Stimulated activated CD4-positive, alpha-beta T cell treated with anti-CD3 and anti-CD28 coated beads, TNF-alpha, amount 100 ng/mL, for 24 hours (primary cell): ENCODE measurements around the gene NDUFV2.

Source experiments
- DNase-seq, 3 experiments: peaks; one replicate each; pipeline ENCODE4 v3.0.0-alpha.2; 2020; ENCODE audit warnings: low read depth in 3 of 3

Gene NDUFV2

DNA sequence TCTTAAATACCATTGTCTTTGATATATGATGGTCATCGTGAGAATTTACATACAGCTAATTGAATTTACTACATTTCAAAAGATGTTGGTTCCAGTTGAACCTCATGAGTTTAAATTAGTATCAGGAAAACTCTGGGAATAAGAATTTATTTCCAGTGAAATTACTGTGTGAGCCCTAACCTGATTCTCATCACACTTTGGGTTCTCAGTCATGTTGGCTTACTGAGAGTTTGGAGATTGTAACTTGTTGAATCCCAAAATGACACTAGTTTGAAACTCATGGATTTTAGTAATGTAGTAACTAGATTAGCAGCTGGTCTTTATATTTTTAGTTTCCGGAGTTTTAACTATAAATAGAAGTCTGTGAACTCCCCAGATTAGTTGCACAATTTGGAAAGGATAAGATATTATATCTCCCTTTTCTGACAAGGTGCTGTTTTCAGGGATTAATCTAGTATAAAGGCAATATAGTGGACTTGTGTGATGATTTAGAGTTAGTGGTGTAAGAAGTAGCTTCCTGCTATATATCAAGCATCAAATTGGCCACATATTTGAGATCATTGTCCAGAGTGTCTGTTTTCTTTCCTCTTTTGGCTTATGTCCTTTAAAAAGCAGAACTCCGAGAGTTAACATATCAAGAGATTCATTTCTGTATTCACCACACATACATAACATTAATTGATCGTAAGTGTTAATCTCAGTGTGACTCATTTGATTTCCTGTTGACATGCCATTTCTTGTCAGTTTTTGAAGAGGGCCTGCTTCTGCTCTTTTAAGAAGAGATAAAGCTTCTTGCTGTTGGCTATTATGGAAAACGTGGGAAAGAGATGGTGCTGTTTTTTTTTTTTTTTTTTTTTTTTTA lies 15.7 kb downstream of the NDUFV2 start:
- no peak for DNase-seq

DNA sequence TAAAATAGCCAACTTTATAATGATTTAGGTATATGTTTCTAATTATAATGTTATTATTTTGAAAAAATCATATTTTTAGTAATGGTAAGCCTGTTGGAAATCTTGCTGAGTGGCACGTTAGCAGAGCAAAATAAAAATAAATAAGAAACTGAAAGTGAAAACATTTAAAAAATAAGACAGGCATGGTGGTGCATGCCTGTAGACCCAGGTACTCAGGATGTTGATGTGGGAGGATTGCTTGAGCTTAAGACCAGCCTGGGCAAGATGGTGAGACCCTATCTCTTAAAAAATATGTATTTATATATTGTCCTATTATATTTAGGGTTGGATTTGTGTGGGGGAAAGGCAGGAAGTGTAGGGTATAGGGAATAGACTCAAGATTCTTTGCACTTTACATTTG lies 18.3 kb downstream of the NDUFV2 start:
- no peak for DNase-seq

DNA sequence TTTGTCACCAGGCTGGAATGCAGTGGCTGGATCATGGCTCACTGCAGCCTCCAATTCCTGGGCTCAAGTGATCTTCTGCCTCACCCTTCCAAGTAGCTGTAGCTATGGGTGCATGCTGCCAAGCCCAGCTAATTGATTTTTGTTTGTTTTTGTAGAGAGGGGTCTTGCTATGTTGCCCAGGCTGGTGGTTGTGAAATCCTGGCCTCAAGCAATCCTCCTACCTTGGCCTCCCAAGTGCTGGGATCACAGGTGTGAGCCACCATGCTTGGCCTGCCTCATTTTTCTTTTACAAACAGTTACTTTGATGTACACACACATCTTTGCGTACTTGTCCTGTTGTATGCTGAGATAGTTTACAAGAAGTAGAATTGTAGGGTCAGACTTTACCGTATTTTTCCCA lies 21.0 kb downstream of the NDUFV2 start:
- no peak for DNase-seq

DNA sequence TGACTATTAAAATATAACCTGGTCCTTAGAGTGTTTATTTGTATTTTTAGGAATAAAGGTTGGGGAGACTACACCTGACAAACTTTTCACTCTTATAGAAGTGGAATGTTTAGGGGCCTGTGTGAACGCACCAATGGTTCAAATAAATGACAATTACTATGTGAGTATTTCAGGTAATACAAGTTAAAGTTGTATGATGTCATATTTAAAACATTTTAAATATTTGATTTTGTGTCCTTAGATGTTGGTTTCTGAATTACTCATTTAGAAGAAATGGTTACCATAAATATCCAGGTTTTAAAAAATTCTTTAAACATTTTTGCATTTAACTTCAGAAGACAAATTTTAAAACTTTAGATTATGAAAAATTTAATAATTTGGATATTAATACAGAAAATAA lies 22.3 kb downstream of the NDUFV2 start:
- DNase-seq, result no peak

DNA sequence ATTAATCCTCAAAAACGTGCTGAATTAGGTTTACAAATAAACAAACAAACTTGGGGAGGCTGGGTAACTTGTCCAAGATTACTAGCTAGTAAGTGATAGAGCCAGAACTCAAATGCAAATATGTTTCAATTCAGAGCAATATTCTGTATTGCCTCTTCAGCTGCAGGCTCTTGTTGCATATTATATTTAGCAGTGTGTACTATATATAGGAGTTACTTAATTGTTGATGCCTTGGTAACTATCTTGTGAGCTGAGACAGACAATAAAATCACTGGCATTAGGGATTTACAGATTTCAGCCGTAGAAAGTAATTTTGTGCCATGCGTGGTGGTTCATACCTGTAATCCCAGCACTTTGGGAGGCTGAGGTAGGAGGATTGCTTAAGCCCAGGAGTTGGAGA lies 23.8 kb downstream of the NDUFV2 start:
- no peak for DNase-seq

DNA sequence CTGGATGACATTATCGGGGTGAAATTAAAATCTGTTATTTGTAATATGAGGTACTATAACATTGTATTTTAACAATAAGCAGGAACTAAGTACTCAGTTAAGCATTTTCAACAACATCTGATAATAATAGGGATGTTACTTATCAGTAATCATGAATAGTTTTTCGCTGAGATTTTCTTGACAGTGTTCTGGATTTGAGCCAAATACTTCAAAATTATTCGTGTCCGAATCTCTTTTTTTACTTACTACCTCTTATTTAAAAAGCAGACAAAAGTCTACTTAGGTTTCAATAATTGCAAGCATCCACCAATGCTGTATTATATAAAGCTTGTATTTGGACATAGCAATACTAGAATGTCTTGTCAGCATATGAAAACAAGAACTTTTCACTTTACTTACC lies 27.7 kb downstream of the NDUFV2 start:
- DNase-seq, result no peak

DNA sequence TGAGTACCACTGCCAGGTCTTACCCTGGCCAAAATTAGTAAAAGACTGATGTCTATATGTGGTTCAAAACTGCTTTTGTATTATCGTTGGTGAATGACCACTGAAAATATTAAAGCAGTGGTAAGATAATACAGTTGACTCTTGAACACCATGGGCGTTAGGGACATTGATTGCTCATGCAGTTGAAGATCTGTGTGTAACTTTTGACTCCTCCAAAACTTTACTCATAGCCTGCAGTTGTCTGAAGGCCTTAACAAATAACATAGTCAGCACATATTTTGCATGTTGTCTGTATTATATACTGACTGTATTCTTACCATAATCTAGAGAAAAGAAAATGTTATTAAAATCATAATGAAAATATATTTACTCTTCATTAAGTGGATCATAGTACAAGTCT lies 28.3 kb downstream of the NDUFV2 start:
- DNase-seq, result no peak

DNA sequence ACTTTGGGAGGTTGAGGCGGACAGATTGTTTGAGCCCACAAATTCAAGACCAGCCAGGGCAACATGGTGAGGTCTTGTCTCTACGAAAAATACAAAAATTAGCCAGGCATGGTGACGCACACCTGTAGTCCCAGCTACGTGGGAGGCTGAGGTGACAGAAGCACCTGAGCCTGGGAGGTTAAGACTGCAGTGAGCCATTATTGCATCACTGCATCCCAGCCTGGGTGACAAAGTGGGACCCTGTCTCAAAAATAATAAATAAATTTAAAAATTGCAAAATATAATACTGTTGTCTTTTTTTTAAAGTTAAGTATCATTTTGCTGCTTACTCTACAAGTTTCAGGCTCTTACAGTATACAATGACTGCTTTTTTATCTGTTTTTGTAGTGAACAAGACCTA lies 30.1 kb downstream of the NDUFV2 start:
- DNase-seq, result no peak

DNA sequence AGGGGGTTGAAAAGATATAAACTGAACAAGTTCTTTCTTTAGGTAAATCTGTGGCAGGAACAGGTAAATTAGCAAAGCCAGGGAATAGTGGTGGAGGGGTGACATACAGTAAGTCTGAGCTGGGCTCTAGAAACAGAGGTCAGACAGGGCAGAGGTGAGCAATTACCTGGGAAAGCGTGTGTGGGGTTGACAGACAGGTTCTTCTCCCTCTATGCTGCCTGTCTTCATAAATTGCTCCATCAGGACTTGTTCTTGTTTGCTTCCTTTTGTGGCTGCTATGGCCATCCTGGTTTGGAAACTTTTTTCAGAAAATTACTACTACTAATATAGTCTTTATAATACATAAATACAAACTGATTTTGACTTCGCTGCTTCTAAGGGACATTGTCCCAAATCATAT lies 30.7 kb downstream of the NDUFV2 start:
- no peak for DNase-seq

DNA sequence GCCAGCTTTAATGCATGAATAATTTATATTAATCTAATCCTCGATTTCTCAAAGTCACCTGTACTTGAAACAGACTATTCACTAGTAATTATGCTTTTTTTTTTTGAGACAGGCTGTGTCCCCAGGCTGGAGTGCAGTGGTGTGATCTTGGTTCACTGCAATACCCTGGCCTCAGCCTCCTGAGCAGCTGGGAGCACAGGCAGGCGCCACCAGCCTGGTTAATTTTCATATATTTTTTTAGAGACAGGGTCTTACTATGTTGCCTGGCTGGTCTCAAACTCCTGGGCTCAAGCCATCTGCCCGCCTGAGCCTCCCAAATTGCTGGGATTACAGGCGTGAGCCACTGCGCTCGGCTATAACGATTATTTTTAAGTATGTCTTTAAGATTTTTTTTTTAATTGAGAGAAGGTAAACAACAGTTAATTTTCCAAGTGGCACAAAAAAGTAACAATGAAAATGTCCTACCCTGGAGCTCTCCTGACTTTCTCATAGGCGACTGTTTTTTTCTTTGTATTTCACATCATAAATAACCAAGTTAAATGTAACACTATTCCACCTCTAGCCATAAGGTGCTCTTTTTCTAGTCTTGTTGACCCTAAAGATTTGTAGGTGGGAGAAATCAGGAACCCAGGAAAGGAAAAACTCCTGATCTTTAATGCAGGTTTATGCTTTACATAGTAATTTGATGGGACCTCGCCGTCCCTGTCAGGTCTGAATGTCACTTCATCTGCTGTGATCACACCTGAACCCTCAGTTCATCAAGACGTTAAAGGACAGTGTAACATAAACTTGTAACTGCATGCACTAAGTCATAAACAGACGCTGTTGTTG lies 32.8 kb downstream of the NDUFV2 start:
- no peak for DNase-seq

DNA sequence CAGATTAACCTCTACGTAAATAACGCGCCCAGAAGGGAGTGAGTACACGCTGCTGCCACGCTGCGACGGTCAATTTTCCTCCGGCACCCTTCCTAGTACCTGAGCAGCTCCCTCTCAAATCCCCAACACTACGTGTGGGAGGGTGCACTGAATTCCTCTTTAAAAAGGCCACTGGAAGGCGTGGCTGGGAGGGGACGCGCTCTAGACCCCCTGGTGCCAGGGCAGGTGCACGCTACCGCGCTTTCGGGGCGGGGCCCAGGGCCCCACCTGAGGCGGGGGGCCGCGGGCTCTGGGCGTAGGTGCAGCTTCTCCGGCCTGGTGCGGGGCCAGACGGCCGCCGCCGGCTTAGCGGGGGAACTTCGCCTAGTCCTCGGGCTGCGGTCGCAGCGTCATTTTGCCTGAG lies 33.4 kb downstream of the NDUFV2 start:
- DNase-seq, result peak in 1 of 3 experiments; percentile 28

DNA sequence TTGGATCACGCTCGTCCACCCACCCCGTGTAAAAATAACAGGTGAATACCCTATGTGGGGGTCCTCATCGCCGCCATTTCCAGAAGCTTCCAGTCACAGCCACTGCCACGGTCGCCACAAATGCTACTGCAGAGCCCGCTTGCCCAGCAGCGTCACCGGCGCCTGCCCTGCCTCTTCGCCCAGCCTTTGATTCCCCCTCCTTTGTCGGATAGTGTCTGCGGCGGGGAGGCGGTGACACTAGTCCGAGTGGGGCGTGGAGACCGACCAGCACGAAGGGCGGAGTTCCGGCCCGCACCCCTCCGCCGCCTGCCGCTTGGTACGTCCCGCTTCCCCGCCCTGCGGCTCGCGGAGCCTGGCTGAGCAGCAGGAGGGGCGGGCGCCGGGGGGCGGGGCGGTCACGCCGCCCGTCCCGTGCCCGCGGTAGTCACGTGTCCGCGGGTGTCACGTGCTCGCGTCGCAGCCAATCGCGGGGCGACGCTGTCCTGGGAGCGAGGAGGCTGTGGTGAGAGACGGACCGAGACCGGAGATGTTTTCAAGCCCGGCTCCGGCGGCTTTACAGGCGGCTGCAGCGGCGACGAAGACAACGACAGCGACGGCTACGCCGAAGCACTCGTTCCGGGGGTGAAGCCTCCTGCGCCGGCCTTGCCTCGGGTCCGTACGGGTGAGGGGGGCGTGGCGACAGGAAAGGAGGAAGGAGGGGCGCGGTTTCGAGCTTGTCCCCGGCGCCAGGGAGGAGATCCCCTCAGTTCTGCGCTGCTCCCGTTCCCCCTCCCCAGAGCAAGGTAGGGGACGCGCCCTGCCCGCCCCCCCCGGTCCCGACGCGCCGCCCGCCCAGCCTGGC lies 34.0 kb downstream of the NDUFV2 start, which contains the start of gene ANKRD12:
Gene ANKRD12, plus strand, starts transcription at position 467 of the 841 bp plus-strand sequence. CDS start 45,652 bp downstream, outside the sequence.
- peak; percentile 92 to 97 (median 94) for DNase-seq

DNA sequence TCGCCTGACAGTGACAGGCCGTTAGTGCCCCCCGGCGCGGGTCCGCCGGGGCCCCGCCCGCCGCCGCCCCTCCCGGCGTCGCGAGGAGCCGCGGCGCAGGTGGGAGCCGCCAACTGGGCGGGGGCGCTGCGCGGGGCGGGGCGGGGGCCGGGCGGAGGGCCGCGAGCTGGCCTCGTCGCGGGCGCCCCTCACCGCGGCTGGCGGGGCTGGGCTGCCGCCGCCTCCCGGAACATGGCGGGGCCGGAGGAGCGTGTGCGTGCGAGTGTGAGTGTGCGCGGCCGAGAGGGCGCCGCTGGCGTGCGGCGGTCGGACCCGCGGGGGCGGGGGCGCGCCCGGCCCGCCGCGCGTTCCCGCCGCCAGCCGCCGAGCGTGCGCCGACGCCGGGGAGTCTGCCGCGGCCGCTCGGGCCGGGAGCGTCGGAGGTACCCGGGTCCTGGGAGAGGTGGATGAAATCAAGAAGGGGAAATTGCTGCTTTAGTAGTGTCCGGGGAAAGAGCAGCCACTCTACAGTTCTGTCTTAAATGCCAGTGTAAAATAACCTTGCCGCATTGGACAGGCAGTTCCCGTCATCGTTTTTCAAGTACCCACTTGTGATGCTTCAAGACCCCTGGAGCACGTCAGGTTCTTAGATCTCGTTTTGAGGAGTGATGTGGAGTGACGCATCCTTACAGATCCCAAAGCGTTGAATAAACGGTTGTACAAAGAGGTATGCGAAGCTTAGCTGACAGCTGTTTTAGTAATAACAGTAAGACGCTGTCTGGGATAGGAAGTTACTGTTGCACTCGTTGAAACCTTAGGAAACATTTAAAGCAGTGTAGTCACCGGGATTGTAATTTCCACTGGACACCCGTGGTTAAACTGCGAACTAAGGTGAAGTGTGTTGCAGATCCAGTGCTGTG lies 34.9 kb downstream of the NDUFV2 start:
- peak in 2 of 3 experiments; percentile 49 to 63 for DNase-seq

DNA sequence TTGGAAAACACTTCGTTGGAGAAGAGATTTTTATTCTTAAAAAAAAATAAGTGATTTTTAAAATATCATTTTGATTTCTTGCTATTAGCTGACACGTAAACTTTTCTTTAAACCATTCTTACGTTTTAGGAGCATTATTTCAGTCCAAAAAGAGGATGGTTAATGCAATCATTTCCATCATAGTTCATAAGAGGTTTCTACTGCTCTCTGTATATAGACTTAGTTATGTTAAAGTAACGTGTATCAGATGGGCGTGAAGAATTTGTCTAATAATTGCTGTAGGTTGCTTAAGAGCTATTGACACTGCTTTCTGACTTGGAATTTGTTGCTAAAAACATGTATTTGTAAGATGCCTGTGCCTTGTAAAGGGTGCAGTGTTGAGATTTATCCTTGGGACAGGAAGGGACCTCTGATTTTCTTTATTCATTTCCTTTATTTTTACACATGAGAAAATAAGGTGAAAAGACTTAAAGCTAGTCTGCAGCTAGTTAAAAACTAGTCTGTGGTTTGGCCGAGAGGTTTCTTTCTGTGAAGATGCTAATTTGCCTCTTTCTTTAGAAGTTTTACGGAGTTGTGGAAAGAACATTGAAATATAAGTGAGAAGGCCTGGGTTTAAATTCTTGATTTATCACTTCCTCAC lies 37.0 kb downstream of the NDUFV2 start:
- no peak for DNase-seq

DNA sequence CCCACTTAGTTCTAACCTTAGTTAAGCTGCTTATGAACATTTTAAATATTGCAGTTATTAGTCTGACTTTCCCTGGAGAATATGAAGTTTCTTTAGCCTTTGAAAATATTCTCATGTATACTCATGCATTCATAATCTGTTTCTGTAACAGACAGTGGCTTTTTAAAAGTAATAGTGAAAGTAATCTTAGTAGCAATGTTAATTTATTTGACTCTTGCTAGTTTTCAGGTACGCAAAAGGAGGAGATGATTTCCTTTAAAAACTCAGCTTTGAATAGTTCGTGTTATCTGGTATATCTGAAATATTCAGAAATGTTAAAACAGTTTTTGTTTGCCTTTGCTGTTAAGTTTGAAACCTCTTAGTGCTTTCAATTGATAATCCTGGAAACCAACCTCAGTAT lies 37.9 kb downstream of the NDUFV2 start:
- no peak for DNase-seq

DNA sequence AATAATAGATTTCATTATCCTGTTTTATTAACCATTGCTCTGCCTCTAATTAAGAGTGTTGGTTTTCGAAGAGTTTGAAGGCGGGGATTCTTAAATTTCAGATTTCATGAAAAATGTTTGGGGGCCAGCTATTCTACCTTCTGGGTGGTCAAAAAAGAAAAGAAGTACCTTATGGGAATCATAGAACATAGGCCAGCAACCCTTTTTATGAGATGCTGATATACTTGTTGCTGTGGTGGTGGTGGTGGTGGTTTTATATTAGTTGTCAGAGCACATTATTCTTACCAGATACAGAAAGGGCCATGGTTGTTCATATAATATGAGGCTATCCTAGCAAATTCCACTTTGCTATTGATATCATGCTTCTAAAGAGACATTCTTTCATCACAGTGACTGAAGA lies 38.5 kb downstream of the NDUFV2 start:
- DNase-seq, result no peak

DNA sequence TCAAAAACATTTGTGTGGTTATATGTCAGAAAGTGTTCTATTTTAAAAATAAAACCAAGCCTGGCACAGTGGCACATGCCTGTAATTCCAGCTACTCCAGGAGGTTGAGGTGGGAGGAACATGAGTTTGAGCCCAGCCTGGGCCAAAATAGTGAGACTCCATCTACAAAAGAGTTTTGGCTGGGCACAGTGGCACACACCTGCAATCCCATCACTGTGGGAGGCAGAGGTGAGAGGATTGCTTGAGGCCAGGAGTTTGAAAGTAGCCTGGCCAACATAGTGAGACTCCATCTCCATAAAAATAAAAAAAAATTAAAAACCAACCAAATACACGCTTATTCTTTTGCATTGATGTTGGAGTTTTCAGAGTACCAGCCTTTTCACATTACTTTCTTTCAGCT lies 43.7 kb downstream of the NDUFV2 start:
- no peak for DNase-seq

DNA sequence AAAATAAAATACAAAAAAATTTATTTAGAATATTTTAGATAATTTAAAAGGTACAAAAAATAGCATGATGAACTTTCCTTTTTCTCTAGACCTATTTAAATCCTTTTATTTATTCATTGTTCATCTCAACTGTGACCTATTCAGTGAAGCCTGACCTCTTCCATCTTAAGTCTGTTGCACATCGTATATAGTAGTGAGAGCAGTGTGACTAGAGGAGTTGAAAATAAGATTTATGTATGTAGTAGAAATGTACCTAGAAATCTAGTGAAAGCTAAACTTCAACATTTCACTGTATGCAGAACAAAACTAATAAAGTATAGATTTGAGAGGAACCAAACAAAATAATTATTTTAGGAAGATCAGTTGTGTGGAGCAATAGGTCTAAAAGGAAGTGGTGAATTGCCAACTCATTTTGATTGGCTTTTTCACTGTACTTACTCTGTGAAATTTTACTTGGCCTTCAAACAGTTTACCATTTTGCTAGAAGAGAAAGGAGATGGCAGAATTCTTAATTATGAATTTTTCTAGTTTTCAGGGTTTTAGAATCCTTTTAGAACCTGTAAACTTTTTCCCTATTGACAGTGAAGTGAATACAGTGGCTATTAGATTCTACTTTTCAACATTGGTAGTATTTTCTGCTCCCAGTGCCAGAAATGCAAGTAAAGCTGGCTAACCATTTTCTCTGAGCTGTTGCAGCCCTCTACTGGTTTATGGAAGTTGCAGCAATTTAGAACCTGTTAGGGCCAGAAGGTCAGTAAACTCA lies 45.1 kb downstream of the NDUFV2 start:
- peak in 1 of 3 experiments; percentile 28 for DNase-seq

DNA sequence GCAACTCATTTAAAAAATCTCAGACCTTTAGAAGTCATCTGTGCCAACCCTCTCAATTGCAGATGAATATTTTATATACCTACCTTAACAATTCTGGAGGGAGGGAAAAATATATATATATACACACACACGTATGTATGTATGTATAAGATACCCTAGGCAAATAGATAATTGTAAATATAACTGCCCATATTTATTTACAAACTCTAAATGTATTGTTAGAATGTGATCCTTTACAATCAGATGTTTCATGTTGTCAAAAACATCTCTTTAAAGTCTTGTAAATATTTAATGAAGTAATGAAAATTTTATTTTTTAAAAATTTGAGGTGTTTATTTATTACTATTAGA lies 45.7 kb downstream of the NDUFV2 start:
- DNase-seq, result no peak

DNA sequence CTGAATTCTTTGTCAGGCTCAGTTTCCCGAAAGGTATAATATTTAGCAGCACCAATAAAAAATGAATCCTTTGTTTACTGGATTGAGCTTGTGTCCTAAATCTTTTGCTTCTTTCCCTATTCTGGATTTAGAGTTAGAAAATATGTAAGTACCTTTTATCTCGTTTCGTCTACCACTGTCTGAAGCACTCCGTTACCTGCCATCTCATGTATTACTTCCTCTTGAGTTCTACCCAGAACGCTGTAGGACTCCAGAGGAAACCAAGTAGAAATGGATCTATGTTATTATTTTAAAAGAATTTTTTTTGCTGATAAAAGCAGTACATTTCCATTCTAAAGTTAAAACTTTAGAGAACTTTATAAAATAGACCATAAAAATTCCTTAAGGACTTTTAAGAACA lies 47.6 kb downstream of the NDUFV2 start:
- no peak for DNase-seq
